ENCODE results near the gene DHH. TPM values are rescaled to one million over a fixed set of nuclear protein-coding genes. Genes with fewer than 3 reads are reported as not detected.

The DHH gene
- total RNA-seq, 1 donor from 2014 or later = 0.07 TPM

Other genes starting within 250 kb of the DHH start
- 120 and 132 TPM in 2 replicates for gene DDX23, start 242.6 kb downstream of the DHH start, total RNA-seq
- gene RND1, start 228.9 kb downstream of the DHH start, total RNA-seq = 1.6 and 1.7 TPM in 2 replicates
- gene FKBP11, start 169.3 kb downstream of the DHH start, total RNA-seq = 55.9 and 59.9 TPM in 2 replicates
- 126 TPM in 2 replicates for gene ARF3, start 137.3 kb downstream of the DHH start, total RNA-seq
- 1.2 and 1.9 TPM in 2 replicates for gene WNT10B, start 123.1 kb downstream of the DHH start, total RNA-seq
- not detected in 2 replicates for gene WNT1, start 116.5 kb downstream of the DHH start, total RNA-seq
- gene DDN, start 95.4 kb downstream of the DHH start, total RNA-seq = 0.16 and 0.23 TPM in 2 replicates
- 66.7 and 73.8 TPM in 2 replicates for gene PRKAG1, start 76.0 kb downstream of the DHH start, total RNA-seq
- 106 and 109 TPM in 2 replicates for gene KMT2D, start 34.0 kb downstream of the DHH start, total RNA-seq
- 5.4 and 6.5 TPM in 2 replicates for gene RHEBL1, start 24.8 kb downstream of the DHH start, total RNA-seq
- gene LMBR1L, start 16.0 kb upstream of the DHH start, total RNA-seq = 45.4 and 47.4 TPM in 2 replicates
- gene TUBA1B, start 36.6 kb upstream of the DHH start, total RNA-seq = 2,161 and 2,173 TPM in 2 replicates
- gene TUBA1A, start 94.3 kb upstream of the DHH start, total RNA-seq = 90.7 and 92.8 TPM in 2 replicates
- 250 and 257 TPM in 2 replicates for gene TUBA1C, start 170.3 kb upstream of the DHH start, total RNA-seq
- gene PRPH, start 200.3 kb upstream of the DHH start, total RNA-seq = not detected in 2 replicates
- 77.6 and 79.0 TPM in 2 replicates for gene TROAP, start 228.5 kb upstream of the DHH start, total RNA-seq
- gene C1QL4, start 242.4 kb upstream of the DHH start, total RNA-seq = not detected in 2 replicates

All from T-helper 2 cell treated with Interferon-gamma antibody and Interleukin-4, amounts not matched to agents 100 ng/mL and 5 ng/mL, for 36 hours (primary cell).